Natural killer cell (primary cell): ENCODE data around the gene STK40. TPM values are rescaled to one million over a fixed set of nuclear protein-coding genes. Genes with fewer than 3 reads are reported as not detected.

Source experiments
- ATAC-seq, 3 donors: fragments of 150-1000 bp in 2 of 3; fragments of 200-7000 bp in 1 of 3; cut with Tn5 transposase; 1 replicate in 1 of 3; 2 replicates in 2 of 3; pipeline ENCODE4 v1.10.0; 2021; ENCODE audit warnings: mild to moderate bottlenecking in 2 of 3, moderate library complexity in 2 of 3
- DNase-seq, 2 donors: peaks; one replicate each; pipeline versions ENCODE4 v3.0.0 to v3.0.0-alpha.2; 2013 to 2021; ENCODE audit warnings: mixed read lengths in 1 of 2
- H3K27ac ChIP-seq: one replicate; pipeline ENCODE4 v1.5.1; 2013; ENCODE audit warnings: mild to moderate bottlenecking, low read length
- H3K27me3 ChIP-seq: one replicate; pipeline ENCODE4 v1.6.1; 2013; ENCODE audit warnings: low read length; ENCODE audit not compliant: control insufficient read depth, insufficient read depth
- H3K36me3 ChIP-seq: one replicate; pipeline ENCODE4 v1.6.1; 2013; ENCODE audit warnings: low read length; ENCODE audit not compliant: control insufficient read depth, insufficient read depth
- H3K4me1 ChIP-seq: one replicate; pipeline ENCODE4 v1.6.1; 2013; ENCODE audit warnings: low read length; ENCODE audit not compliant: control insufficient read depth, insufficient read depth
- H3K4me3 ChIP-seq: one replicate; pipeline ENCODE4 v1.5.1; 2013; ENCODE audit warnings: low read length
- H3K9me3 ChIP-seq: one replicate; pipeline ENCODE4 v1.6.1; 2013; ENCODE audit warnings: low read length; ENCODE audit not compliant: control insufficient read depth, insufficient read depth
- H3K27ac Mint-ChIP-seq, 2 donors: one replicate each; pipeline ENCODE4 v1.8.0; 2022; ENCODE audit warnings: mild to moderate bottlenecking in 2 of 2, mixed read lengths in 2 of 2, moderate library complexity in 1 of 2
- H3K27me3 Mint-ChIP-seq, 2 donors: one replicate each; pipeline ENCODE4 v1.8.0; 2022; ENCODE audit warnings: low read depth in 2 of 2, mixed read lengths in 2 of 2
- H3K36me3 Mint-ChIP-seq: one replicate; pipeline ENCODE4 v1.8.0; 2022; ENCODE audit warnings: mixed read lengths
- H3K4me1 Mint-ChIP-seq, 2 donors: one replicate each; pipeline ENCODE4 v1.8.0; 2022; ENCODE audit warnings: mixed read lengths in 2 of 2
- H3K4me3 Mint-ChIP-seq: one replicate; pipeline ENCODE4 v1.8.0; 2022; ENCODE audit warnings: mild to moderate bottlenecking, moderate library complexity, mixed read lengths
- H3K9me3 Mint-ChIP-seq, 2 donors: one replicate each; pipeline ENCODE4 v1.8.0; 2022; ENCODE audit warnings: mixed read lengths in 2 of 2
- whole genome bisulfite sequencing: methylation state at CpG from one replicate; pipeline ENCODE4 v1.1.7; 2013; ENCODE audit warnings: missing lambda C conversion rate; ENCODE audit not compliant: insufficient coverage; 5-methylcytosine and 5-hydroxymethylcytosine counted together
- intact Hi-C: fragments of 100-400 bp; cut with micrococcal nuclease; formaldehyde crosslinking; loops from one replicate; pipeline ENCODE4 v1.14.2; 2022
- total RNA-seq, 4 donors: library from RNA; stranded (reverse); fragments of 120-200 nt in 1 of 4; gene quantifications; one replicate each; pipeline versions ENCODE4 v1.2.3 to v1.2.4, GENCODE V29; 2013 to 2022
- TF ChIP-seq, protein P1 (sequence below): fragments of 200-600 bp; IDR thresholded peaks from one replicate; pipeline ENCODE4 v1.8.0; 2022; ENCODE audit warnings: antibody characterized with exemption

Gene STK40
- total RNA-seq, 3 donors from 2014 or later (not counting 1 experiment from before 2014, with no cell fraction given) = 55.9 to 65.3 (median 59.8) TPM

DNA sequence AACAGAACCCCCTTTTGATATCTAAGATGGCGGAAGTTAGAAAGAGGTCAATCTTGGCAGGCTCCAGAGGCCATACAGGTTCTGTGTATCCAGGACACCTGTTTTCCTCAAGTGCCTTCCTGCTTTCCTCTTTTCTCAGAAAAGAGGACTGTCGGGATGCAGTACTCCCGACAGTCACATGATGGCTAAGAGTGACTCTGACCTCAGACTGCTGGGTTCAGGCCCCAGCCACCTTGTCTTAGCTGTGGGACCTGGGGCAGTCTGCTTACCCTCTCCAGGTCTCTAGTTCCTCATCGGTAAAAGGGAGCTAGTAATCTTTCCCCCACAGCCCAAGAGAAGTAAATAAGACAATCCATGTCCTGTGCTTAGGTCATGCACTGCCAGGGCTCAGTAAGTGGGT is 29.9 kb downstream of the STK40 start:
- H3K27me3 Mint-ChIP-seq = no peaks in the 10 kb centered on the region
- H3K36me3 Mint-ChIP-seq = no peaks in the 10 kb centered on the region
- H3K4me1 ChIP-seq = peaks cover 18% of the 10 kb centered on the region
- ATAC-seq (no peak), DNase-seq (no peak)
- H3K4me1 Mint-ChIP-seq = peaks cover 0 to 19% of the 10 kb centered on the region in 2 donors
- no peak overlapping the region for H3K27ac Mint-ChIP-seq
- H3K36me3 ChIP-seq = peaks cover 60% of the 10 kb centered on the region
- H3K4me3 ChIP-seq = no peak overlapping the region
- no peaks in the 10 kb centered on the region for H3K9me3 ChIP-seq
- H3K9me3 Mint-ChIP-seq = no peaks in the 10 kb centered on the region
- no peak overlapping the region for H3K27ac ChIP-seq
- H3K4me3 Mint-ChIP-seq = no peak overlapping the region
- intact Hi-C loops = no loop called here
- TF ChIP-seq, protein P1, sequence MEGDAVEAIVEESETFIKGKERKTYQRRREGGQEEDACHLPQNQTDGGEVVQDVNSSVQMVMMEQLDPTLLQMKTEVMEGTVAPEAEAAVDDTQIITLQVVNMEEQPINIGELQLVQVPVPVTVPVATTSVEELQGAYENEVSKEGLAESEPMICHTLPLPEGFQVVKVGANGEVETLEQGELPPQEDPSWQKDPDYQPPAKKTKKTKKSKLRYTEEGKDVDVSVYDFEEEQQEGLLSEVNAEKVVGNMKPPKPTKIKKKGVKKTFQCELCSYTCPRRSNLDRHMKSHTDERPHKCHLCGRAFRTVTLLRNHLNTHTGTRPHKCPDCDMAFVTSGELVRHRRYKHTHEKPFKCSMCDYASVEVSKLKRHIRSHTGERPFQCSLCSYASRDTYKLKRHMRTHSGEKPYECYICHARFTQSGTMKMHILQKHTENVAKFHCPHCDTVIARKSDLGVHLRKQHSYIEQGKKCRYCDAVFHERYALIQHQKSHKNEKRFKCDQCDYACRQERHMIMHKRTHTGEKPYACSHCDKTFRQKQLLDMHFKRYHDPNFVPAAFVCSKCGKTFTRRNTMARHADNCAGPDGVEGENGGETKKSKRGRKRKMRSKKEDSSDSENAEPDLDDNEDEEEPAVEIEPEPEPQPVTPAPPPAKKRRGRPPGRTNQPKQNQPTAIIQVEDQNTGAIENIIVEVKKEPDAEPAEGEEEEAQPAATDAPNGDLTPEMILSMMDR = no peak
- no peaks in the 10 kb centered on the region for H3K27me3 ChIP-seq
- 88% methylated on average over 4 of the region's 4 CpGs for WGBS

DNA sequence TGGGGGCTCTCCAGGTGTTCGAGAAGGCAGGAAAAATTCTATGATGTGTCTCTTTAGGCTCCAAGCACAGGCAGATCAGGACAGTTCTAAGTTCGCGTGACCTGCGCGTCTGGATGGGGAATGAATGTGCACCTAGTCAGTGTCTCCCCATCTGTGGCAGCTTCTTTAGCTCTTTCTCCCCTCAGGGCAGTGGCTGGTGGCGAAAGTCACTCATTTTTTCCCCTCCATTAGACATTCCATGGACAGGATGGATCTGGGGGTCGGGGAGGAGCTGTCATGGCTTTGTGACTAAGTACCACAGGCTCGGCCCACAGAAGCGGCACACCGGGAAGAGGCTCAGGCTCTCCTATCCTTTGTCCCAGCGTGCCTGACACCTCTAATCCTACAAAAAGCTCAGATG is 31.2 kb downstream of the STK40 start:
- TF ChIP-seq, protein P1 = no peak
- H3K4me1 Mint-ChIP-seq = peaks cover 0 to 28% of the 10 kb centered on the region in 2 donors
- DNase-seq (no peak), ATAC-seq (no peak)
- H3K9me3 Mint-ChIP-seq = no peaks in the 10 kb centered on the region
- no peaks in the 10 kb centered on the region for H3K27me3 ChIP-seq
- no peaks in the 10 kb centered on the region for H3K9me3 ChIP-seq
- no peak overlapping the region for H3K27ac ChIP-seq
- peak overlapping the region in 1 of 2 donors; percentile 18 for H3K27ac Mint-ChIP-seq
- H3K36me3 ChIP-seq = peaks cover 55% of the 10 kb centered on the region
- H3K4me3 Mint-ChIP-seq = no peak overlapping the region
- H3K36me3 Mint-ChIP-seq = no peaks in the 10 kb centered on the region
- H3K27me3 Mint-ChIP-seq = no peaks in the 10 kb centered on the region
- WGBS = 98% methylated on average over 11 of the region's 11 CpGs
- H3K4me3 ChIP-seq = no peak overlapping the region
- intact Hi-C loops = no loop called here
- H3K4me1 ChIP-seq = peaks cover 25% of the 10 kb centered on the region

GRCh38 chr1:36352910-36353878 is 32.5 kb downstream of the STK40 start:
- H3K4me3 Mint-ChIP-seq = no peak overlapping the region
- H3K9me3 Mint-ChIP-seq = no peaks in the 10 kb centered on the region
- H3K27ac Mint-ChIP-seq = peak overlapping the region in 1 of 2 donors; percentile 84
- H3K27me3 Mint-ChIP-seq = no peaks in the 10 kb centered on the region
- DNase-seq = no peak
- Histone ChIP-seq H3K27ac (no peak overlapping the region), H3K4me3 (no peak overlapping the region), H3K4me1 (peaks cover 36% of the 10 kb centered on the region), H3K27me3 (no peaks in the 10 kb centered on the region), H3K9me3 (no peaks in the 10 kb centered on the region), H3K36me3 (peaks cover 57% of the 10 kb centered on the region)
- TF ChIP-seq, protein P1 = no peak
- 84% methylated on average over 15 of the region's 15 CpGs for WGBS
- ATAC-seq = no peak
- intact Hi-C loops = no loop called here
- H3K36me3 Mint-ChIP-seq = no peaks in the 10 kb centered on the region
- peaks cover 0 to 28% of the 10 kb centered on the region in 2 donors for H3K4me1 Mint-ChIP-seq
